ENCODE measurements around the gene ANKS1A.

GRCh38 chr6:35054106-35054742, 165.2 kb downstream of the ANKS1A start:
- TF ChIP-seq POLR2A (IDR thresholded peaks at IDR 0.05) (no peak), CTCF (IDR thresholded peaks at IDR 0.05) (no peak)
